Measurements from ENCODE around the gene TMEM243. TPM values are rescaled to one million over a fixed set of nuclear protein-coding genes. Genes with fewer than 3 reads are reported as not detected.

The TMEM243 gene
- total RNA-seq, 2 experiments from 2014 or later: 158 to 161 TPM

DNA sequence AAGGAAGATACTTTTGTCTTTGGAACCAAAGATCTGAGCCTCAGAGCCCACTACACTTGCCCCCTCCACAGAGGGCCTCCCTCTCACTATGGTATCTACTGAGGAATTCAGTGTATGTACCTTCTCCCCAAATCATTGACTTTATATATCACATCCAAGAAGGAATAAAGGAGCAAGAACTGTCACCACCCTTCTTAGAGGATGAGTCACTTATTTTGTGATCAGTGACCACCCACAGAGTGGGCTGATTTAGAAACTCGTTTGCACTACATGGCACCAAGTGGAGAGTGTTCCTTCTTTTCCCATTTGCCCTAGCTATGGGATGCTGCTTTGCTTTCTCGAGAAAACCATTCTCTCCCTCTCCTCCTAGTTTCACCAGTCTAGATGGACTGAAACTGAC, 5.7 kb downstream of the TMEM243 start:
- no peaks in the 10 kb centered on the region for H3K27me3 Mint-ChIP-seq
- Histone ChIP-seq H3K27ac (ENCODE audit: low read depth in 1 of 2, low read length in 2 of 2) (peak overlapping the region in 1 of 2 donors; percentile 3), H3K9me3 (ENCODE audit: control insufficient read depth in 1 of 2, insufficient read depth in 1 of 2, low read length in 2 of 2) (no peaks in the 10 kb centered on the region), H3K4me3 (ENCODE audit: low read length) (no peak overlapping the region), H3K4me1 (ENCODE audit: insufficient read depth, low read length) (peaks cover 91% of the 10 kb centered on the region), H3K27me3 (ENCODE audit: control insufficient read depth in 1 of 2, insufficient read depth in 2 of 2, low read length in 2 of 2) (no peaks in the 10 kb centered on the region), H3K36me3 (ENCODE audit: insufficient read depth, low read length) (peaks cover 19% of the 10 kb centered on the region)
- no peak for DNase-seq
- intact Hi-C loops (cut with DNase I, micrococcal nuclease): loop anchor here in 1 of 2 experiments (10.0 kb wide), 1 partner anchor 661 kb away; the partner anchor contains the start of genes DBF4 and SLC25A40
- ChIA-PET CTCF (interaction anchor here (1.2 kb wide), 1 partner anchor 61 kb away, joined by 3 read pairs; the partner anchor contains the start of gene DMTF1), POLR2A (interaction anchor here (0.7 to 13.2 kb wide), 13 partner anchors 10 to 131 kb away, joined by 3 to 357 read pairs (median 4); partner anchors contain the start of genes CROT and DMTF1)
- H3K27ac Mint-ChIP-seq: peak overlapping the region; percentile 81
- no peaks in the 10 kb centered on the region for H3K9me3 Mint-ChIP-seq
- H3K4me3 Mint-ChIP-seq: peak overlapping the region; percentile 90
- no peak for ATAC-seq (ENCODE audit: poor library complexity)
- H3K36me3 Mint-ChIP-seq (ENCODE audit: low read depth): peaks cover 51% of the 10 kb centered on the region
- TF ChIP-seq, protein P1, sequence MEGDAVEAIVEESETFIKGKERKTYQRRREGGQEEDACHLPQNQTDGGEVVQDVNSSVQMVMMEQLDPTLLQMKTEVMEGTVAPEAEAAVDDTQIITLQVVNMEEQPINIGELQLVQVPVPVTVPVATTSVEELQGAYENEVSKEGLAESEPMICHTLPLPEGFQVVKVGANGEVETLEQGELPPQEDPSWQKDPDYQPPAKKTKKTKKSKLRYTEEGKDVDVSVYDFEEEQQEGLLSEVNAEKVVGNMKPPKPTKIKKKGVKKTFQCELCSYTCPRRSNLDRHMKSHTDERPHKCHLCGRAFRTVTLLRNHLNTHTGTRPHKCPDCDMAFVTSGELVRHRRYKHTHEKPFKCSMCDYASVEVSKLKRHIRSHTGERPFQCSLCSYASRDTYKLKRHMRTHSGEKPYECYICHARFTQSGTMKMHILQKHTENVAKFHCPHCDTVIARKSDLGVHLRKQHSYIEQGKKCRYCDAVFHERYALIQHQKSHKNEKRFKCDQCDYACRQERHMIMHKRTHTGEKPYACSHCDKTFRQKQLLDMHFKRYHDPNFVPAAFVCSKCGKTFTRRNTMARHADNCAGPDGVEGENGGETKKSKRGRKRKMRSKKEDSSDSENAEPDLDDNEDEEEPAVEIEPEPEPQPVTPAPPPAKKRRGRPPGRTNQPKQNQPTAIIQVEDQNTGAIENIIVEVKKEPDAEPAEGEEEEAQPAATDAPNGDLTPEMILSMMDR (IDR thresholded peaks at IDR 0.05): no peak
- peaks cover 92% of the 10 kb centered on the region for H3K4me1 Mint-ChIP-seq (ENCODE audit: low read depth)

DNA sequence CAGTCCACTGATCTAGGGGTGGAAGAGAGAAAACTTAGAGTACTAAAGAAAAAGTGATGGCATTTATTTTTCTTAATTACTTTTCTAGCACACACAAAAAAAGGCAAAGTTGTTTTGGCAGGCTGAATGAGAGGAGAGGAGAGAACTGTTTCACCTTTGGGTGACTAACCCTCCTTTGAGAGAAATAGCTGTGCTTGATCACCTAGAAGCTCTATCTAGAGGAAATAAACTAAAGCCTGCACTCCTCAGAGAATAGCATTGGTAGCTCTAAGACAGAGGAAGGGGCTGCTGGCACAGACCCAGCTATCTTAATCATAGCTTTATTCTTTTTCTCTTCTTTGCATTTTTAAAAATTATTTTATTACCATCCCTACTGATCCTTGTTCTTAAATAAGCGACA, 6.3 kb downstream of the TMEM243 start:
- DNase-seq (peak in 1 of 14 experiments; percentile 44), ATAC-seq (ENCODE audit: poor library complexity) (no peak)
- Mint-ChIP-seq H3K27me3 (no peaks in the 10 kb centered on the region), H3K9me3 (no peaks in the 10 kb centered on the region), H3K27ac (peak overlapping the region; percentile 81), H3K4me1 (ENCODE audit: low read depth) (peaks cover 92% of the 10 kb centered on the region), H3K36me3 (ENCODE audit: low read depth) (peaks cover 51% of the 10 kb centered on the region), H3K4me3 (peak overlapping the region; percentile 90)
- ChIA-PET CTCF (interaction anchor here (0.9 to 1.2 kb wide), 2 partner anchors 17 to 61 kb away, joined by 3 read pairs; partner anchors contain the start of gene DMTF1), POLR2A (interaction anchor here (1.0 to 13.2 kb wide), 13 partner anchors 10 to 132 kb away, joined by 3 to 357 read pairs (median 5); partner anchors contain the start of genes CROT and DMTF1)
- H3K36me3 ChIP-seq (ENCODE audit: insufficient read depth, low read length): peaks cover 23% of the 10 kb centered on the region
- H3K27ac ChIP-seq (ENCODE audit: low read depth in 1 of 2, low read length in 2 of 2): peak overlapping the region; percentile 22 to 66
- peak overlapping the region; percentile 34 for H3K4me3 ChIP-seq (ENCODE audit: low read length)
- no peaks in the 10 kb centered on the region for H3K27me3 ChIP-seq (ENCODE audit: control insufficient read depth in 1 of 2, insufficient read depth in 2 of 2, low read length in 2 of 2)
- H3K4me1 ChIP-seq (ENCODE audit: insufficient read depth, low read length): peaks cover 95% of the 10 kb centered on the region
- TF ChIP-seq, protein P1 (IDR thresholded peaks at IDR 0.05): no peak
- H3K9me3 ChIP-seq (ENCODE audit: control insufficient read depth in 1 of 2, insufficient read depth in 1 of 2, low read length in 2 of 2): no peaks in the 10 kb centered on the region
- intact Hi-C loops (cut with DNase I, micrococcal nuclease): loop anchor here in 1 of 2 experiments (10.0 kb wide), 1 partner anchor 662 kb away; the partner anchor contains the start of genes DBF4 and SLC25A40

DNA sequence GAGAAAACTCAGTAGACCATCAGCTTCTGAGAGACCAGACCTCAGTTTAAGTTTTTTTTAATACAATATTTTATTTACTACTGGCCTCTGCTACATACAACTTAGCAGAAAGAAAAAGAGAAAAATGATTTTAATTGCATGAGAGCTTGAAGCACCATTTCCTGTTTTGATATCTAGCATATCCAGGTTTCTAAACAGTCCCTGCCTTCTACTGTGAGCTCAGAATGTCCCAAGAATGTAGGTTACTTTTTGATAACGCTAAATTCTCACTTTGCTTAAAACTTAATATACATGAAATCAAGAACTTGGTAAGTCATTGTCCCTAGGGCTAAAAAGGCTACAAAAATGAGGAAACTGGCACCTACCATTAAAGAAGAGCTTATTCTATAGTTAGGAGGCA, 7.0 kb downstream of the TMEM243 start:
- H3K27ac ChIP-seq (ENCODE audit: low read depth in 1 of 2, low read length in 2 of 2): peak overlapping the region; percentile 22 to 66
- H3K4me1 Mint-ChIP-seq (ENCODE audit: low read depth): peaks cover 93% of the 10 kb centered on the region
- TF ChIP-seq, protein P1 (IDR thresholded peaks at IDR 0.05): no peak
- no peaks in the 10 kb centered on the region for H3K27me3 Mint-ChIP-seq
- no peaks in the 10 kb centered on the region for H3K9me3 ChIP-seq (ENCODE audit: control insufficient read depth in 1 of 2, insufficient read depth in 1 of 2, low read length in 2 of 2)
- intact Hi-C loops (cut with DNase I, micrococcal nuclease): loop anchor here in 1 of 2 experiments (10.0 kb wide), 1 partner anchor 662 kb away; the partner anchor contains the start of genes DBF4 and SLC25A40
- ChIA-PET POLR2A (interaction anchor here (0.9 to 13.2 kb wide), 15 partner anchors 8 to 133 kb away, joined by 3 to 357 read pairs (median 5); partner anchors contain the start of genes CROT, DMTF1 and TMEM243), CTCF (interaction anchor here (0.9 kb wide), 1 partner anchor 17 kb away, joined by 3 read pairs; no protein-coding TSS in a partner anchor)
- H3K4me3 Mint-ChIP-seq: peak overlapping the region; percentile 90
- ATAC-seq (ENCODE audit: poor library complexity) (no peak), DNase-seq (peak in 2 of 14 experiments; percentile 25 to 29)
- peaks cover 92% of the 10 kb centered on the region for H3K4me1 ChIP-seq (ENCODE audit: insufficient read depth, low read length)
- H3K36me3 Mint-ChIP-seq (ENCODE audit: low read depth): peaks cover 53% of the 10 kb centered on the region
- no peaks in the 10 kb centered on the region for H3K9me3 Mint-ChIP-seq
- peaks cover 27% of the 10 kb centered on the region for H3K36me3 ChIP-seq (ENCODE audit: insufficient read depth, low read length)
- H3K27ac Mint-ChIP-seq: peak overlapping the region; percentile 81
- H3K27me3 ChIP-seq (ENCODE audit: control insufficient read depth in 1 of 2, insufficient read depth in 2 of 2, low read length in 2 of 2): no peaks in the 10 kb centered on the region
- peak overlapping the region; percentile 34 for H3K4me3 ChIP-seq (ENCODE audit: low read length)
